ENCODE results near the gene ABL1.

ABL1 gene

GRCh38 chr9:130873966-130874365 is 38.9 kb downstream of the ABL1 start:
- TF ChIP-seq MAX (IDR thresholded peaks at IDR 0.05; ENCODE audit: low read depth, low read length) (no peak), MYC (IDR thresholded peaks at IDR 0.05; ENCODE audit: low read depth, low read length) (no peak), POLR2A (IDR thresholded peaks at IDR 0.05; ENCODE audit: extremely low read depth, insufficient read length) (no peak), CTCF (IDR thresholded peaks at IDR 0.05; ENCODE audit: low read depth, low read length) (no peak)
- DNase-seq (ENCODE audit: low read depth) = no peak
- no peak overlapping the region for H3K4me3 ChIP-seq (ENCODE audit: low read depth, low read length)

- no peak for TF ChIP-seq MYC (IDR thresholded peaks at IDR 0.05; ENCODE audit: low read depth, low read length)
- no peak for TF ChIP-seq CTCF (IDR thresholded peaks at IDR 0.05; ENCODE audit: low read depth, low read length)
- TF ChIP-seq POLR2A (IDR thresholded peaks at IDR 0.05; ENCODE audit: extremely low read depth, insufficient read length) = no peak
- no peak for DNase-seq (ENCODE audit: low read depth)
- H3K4me3 ChIP-seq (ENCODE audit: low read depth, low read length) = no peak overlapping the region
Measured at GRCh38 chr9:130874783-130875182, 39.7 kb downstream of the ABL1 start.

GRCh38 chr9:130877300-130877699 is 42.2 kb downstream of the ABL1 start:
- no peak for DNase-seq (ENCODE audit: low read depth)
- no peak overlapping the region for H3K4me3 ChIP-seq (ENCODE audit: low read depth, low read length)
- TF ChIP-seq POLR2A (IDR thresholded peaks at IDR 0.05; ENCODE audit: extremely low read depth, insufficient read length) (no peak), CTCF (IDR thresholded peaks at IDR 0.05; ENCODE audit: low read depth, low read length) (no peak), MAX (IDR thresholded peaks at IDR 0.05; ENCODE audit: low read depth, low read length) (no peak), MYC (IDR thresholded peaks at IDR 0.05; ENCODE audit: low read depth, low read length) (no peak)

GRCh38 chr9:130878295-130878694 is 43.2 kb downstream of the ABL1 start:
- no peak overlapping the region for H3K4me3 ChIP-seq (ENCODE audit: low read depth, low read length)
- DNase-seq (ENCODE audit: low read depth) = no peak
- TF ChIP-seq CTCF (IDR thresholded peaks at IDR 0.05; ENCODE audit: low read depth, low read length) (no peak), MAX (IDR thresholded peaks at IDR 0.05; ENCODE audit: low read depth, low read length) (no peak), MYC (IDR thresholded peaks at IDR 0.05; ENCODE audit: low read depth, low read length) (no peak)

- TF ChIP-seq MAX (IDR thresholded peaks at IDR 0.05; ENCODE audit: low read depth, low read length) = no peak
- TF ChIP-seq CTCF (IDR thresholded peaks at IDR 0.05; ENCODE audit: low read depth, low read length) = no peak
- no peak for TF ChIP-seq POLR2A (IDR thresholded peaks at IDR 0.05; ENCODE audit: extremely low read depth, insufficient read length)
- no peak for TF ChIP-seq MYC (IDR thresholded peaks at IDR 0.05; ENCODE audit: low read depth, low read length)
- no peak for DNase-seq (ENCODE audit: low read depth)
- no peak overlapping the region for H3K4me3 ChIP-seq (ENCODE audit: low read depth, low read length)
Measured at GRCh38 chr9:130879863-130880411, 44.9 kb downstream of the ABL1 start.

All from NB4 (cell line).